H1 (cell line): ENCODE data around the gene PDCD6IP. TPM values are rescaled to one million over a fixed set of nuclear protein-coding genes. Genes with fewer than 3 reads are reported as not detected.

ENCODE experiments used
- KDM5A ChIP-seq: fragments of 200-600 bp; IDR thresholded peaks from 2 replicates; pipeline ENCODE4 v1.7.1; 2012; ENCODE audit warnings: mild to moderate bottlenecking, low read length, inconsistent platforms, mixed read lengths
- RAD21 ChIP-seq, 2 experiments: IDR thresholded peaks in 1 of 2; conservative IDR thresholded peaks in 1 of 2; 2 replicates each; pipeline ENCODE4 v1.6.1; 2011; ENCODE audit warnings: low read depth in 2 of 2, low read length in 2 of 2, improper control_type of control experiment in 1 of 2, inconsistent platforms in 1 of 2, mild to moderate bottlenecking in 1 of 2, moderate library complexity in 1 of 2
- TAF1 ChIP-seq: IDR thresholded peaks from 2 replicates; pipeline ENCODE4 v1.6.1; 2011; ENCODE audit warnings: mild to moderate bottlenecking, low read depth, low read length
- polyA plus RNA-seq, 7 experiments: library from polyadenylated mRNA; depleted of rRNA in 3 of 7; stranded (reverse) in 5 of 7; unstranded in 2 of 7; fragments of >200 nt in 5 of 7; fragments of 200-250 nt in 2 of 7; gene quantifications; 1 replicate in 5 of 7; 2 replicates in 1 of 7; 4 replicates in 1 of 7; pipeline versions ENCODE4 v1.2.1 to v1.2.3, GENCODE V29; 2011 to 2013; ENCODE audit warnings: missing spikeins in 2 of 7, mixed read lengths in 2 of 7
- total RNA-seq: library from RNA; stranded (reverse); fragmentation: NEBNext Ultra II Directional; extraction: Animal tissue kit (Norgen Biotek cat#: 25700); gene quantifications from 2 replicates; pipeline ENCODE4 v1.2.1, GENCODE V29; 2021

Gene PDCD6IP
- total and polyA plus RNA-seq, 2 of the 8 experiments (the other 6 are each of a cell fraction or from before 2014, with no cell fraction given): 61.7 to 155 TPM

DNA sequence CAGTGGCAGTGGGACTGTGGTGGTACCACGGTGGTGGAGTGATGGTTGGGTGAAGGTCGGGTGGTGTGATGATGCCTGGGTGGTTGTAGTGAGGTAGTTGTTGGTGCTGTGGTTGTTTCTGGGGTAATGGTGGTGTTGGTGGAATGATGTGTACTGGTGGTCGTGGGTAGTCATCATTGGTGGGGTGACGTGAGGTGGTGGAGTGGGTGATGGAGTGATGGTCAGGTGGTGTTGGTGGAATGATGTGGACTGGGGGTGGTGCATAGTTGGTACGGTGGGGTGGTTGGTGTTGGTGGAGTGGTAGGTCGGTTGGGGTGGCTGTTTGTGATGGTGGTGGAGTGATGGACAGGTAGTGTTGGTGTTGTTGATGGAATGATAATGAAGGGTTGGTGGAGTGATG lies 87.1 kb downstream of the PDCD6IP start (continued):
- no peak for TF ChIP-seq RAD21 (IDR thresholded peaks at IDR 0.05 in 1 of 2, conservative IDR thresholded peaks at IDR 0.05 in 1 of 2; ENCODE audit: low read depth in 2 of 2, low read length in 2 of 2)
- no peak for TF ChIP-seq TAF1
- TF ChIP-seq KDM5A: no peak
